Uterus (tissue), 2 donors: ENCODE measurements around the gene DYRK3.

ENCODE experiments used
- CTCF ChIP-seq, 4 experiments: fragments of 200-600 bp in 2 of 4; fragments of 450-650 bp in 2 of 4; sonication (generic) in 2 of 4; IDR thresholded peaks; one replicate each; pipeline ENCODE4 v1.5.1; 2016 to 2019; ENCODE audit warnings: antibody characterized with exemption in 4 of 4, mild to moderate bottlenecking in 2 of 4, moderate library complexity in 1 of 4
- POLR2A ChIP-seq, 2 donors: fragments of 450-650 bp; IDR thresholded peaks; one replicate each; pipeline ENCODE4 v1.6.1; 2016; ENCODE audit warnings: antibody characterized with exemption in 2 of 2, mild to moderate bottlenecking in 1 of 2, moderate library complexity in 1 of 2

- TF ChIP-seq CTCF (IDR thresholded peaks at IDR 0.05) (no peak), POLR2A (IDR thresholded peaks at IDR 0.05) (no peak)
Observed at GRCh38 chr1:206698011-206698410, 62.7 kb downstream of the DYRK3 start.
